ENCODE results near the gene TNIP2.
"Not testable (repeated sequence)": the region's sequence is repeated elsewhere in the genome, so short reads cannot be mapped to it uniquely, and the experiment has no call there.

The TNIP2 gene

GRCh38 chr4:2743518-2744445, 12.4 kb downstream of the TNIP2 start:
- no peak for DNase-seq

- DNase-seq, result no peak
These were observed 13.2 kb downstream of the TNIP2 start for GRCh38 chr4:2742823-2743517.

GRCh38 chr4:2742081-2742822, 13.9 kb downstream of the TNIP2 start:
- no peak for DNase-seq

- DNase-seq, result no peak
These were observed 14.5 kb downstream of the TNIP2 start for GRCh38 chr4:2741626-2742025.

- not testable (repeated sequence) for DNase-seq
These were observed 17.8 kb downstream of the TNIP2 start for GRCh38 chr4:2738296-2738695.

- DNase-seq, result no peak
These were observed 20.3 kb downstream of the TNIP2 start for GRCh38 chr4:2735869-2736268.

- DNase-seq, result peak; percentile 52
These were observed 21.5 kb downstream of the TNIP2 start for GRCh38 chr4:2734612-2735011.

- DNase-seq, result no peak
These were observed 22.1 kb downstream of the TNIP2 start for GRCh38 chr4:2733844-2734574.

- DNase-seq, result no peak
These were observed 22.9 kb downstream of the TNIP2 start for GRCh38 chr4:2733001-2733843.

- no peak for DNase-seq
These were observed 23.6 kb downstream of the TNIP2 start for GRCh38 chr4:2732526-2732925.

GRCh38 chr4:2731907-2732317, 24.2 kb downstream of the TNIP2 start:
- DNase-seq, result no peak

- DNase-seq, result no peak
These were observed 26.6 kb downstream of the TNIP2 start for GRCh38 chr4:2729533-2729875.

- no peak for DNase-seq
These were observed 27.2 kb downstream of the TNIP2 start for GRCh38 chr4:2728806-2729532.

GRCh38 chr4:2728221-2728620, 27.9 kb downstream of the TNIP2 start:
- no peak for DNase-seq

GRCh38 chr4:2726881-2727280, 29.3 kb downstream of the TNIP2 start:
- not testable (repeated sequence) for DNase-seq

- DNase-seq, result no peak
These were observed 30.8 kb downstream of the TNIP2 start for GRCh38 chr4:2725380-2725779.

- no peak for DNase-seq
These were observed 32.4 kb downstream of the TNIP2 start for GRCh38 chr4:2723751-2724150.

- DNase-seq, result no peak
These were observed 34.1 kb downstream of the TNIP2 start for GRCh38 chr4:2722033-2722432.

GRCh38 chr4:2721586-2721985, 34.5 kb downstream of the TNIP2 start:
- no peak for DNase-seq

- no peak for DNase-seq
These were observed 39.9 kb downstream of the TNIP2 start for GRCh38 chr4:2716236-2716635.

GRCh38 chr4:2715426-2715825, 40.7 kb downstream of the TNIP2 start:
- no peak for DNase-seq

Data from suppressor macrophage treated with lipopolysaccharide for 4 hours (primary cell).